Measurements from ENCODE around the gene SUFU.
"Not testable (repeated sequence)": the region's sequence is repeated elsewhere in the genome, so short reads cannot be mapped to it uniquely, and the experiment has no call there.

The SUFU gene

GRCh38 chr10:102480396-102480795 lies 23.4 kb upstream of the SUFU start:
- DNase-seq = no peak

GRCh38 chr10:102484021-102484420 lies 19.8 kb upstream of the SUFU start:
- no peak for DNase-seq

DNA sequence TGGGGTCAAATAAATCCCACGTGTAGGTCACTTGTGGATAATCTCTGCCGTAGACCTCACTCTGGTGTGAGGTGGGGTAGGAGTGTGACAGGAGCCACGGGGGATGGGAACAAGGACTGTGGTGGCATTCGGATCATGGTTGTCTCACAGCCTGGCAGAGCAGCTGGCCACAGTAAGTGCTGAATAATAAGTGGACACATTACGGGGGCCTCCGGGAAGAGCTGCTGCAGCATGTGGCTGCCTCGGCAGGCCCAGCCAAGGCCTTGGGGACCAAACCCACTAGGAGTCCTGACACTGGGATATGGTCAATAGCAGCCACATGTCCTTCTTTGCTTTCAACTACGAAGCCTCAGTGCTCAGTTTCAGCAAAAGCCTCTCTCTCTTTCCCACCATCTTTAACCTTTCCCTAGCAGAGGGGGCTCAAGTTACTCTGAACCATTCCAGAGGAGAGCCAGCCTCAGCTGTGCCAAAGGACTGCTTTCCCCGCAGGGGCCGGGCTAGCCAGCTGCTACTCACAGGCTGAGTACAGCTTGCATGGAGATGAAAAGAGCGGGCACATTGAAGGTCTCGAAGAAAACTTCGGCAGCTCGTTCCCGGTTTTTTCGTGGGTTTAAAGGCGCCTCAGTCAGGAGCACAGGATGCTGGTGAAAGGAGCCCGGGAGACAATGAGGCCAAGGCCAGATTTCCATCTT lies 18.5 kb upstream of the SUFU start:
- peak; percentile 65 for DNase-seq

DNA sequence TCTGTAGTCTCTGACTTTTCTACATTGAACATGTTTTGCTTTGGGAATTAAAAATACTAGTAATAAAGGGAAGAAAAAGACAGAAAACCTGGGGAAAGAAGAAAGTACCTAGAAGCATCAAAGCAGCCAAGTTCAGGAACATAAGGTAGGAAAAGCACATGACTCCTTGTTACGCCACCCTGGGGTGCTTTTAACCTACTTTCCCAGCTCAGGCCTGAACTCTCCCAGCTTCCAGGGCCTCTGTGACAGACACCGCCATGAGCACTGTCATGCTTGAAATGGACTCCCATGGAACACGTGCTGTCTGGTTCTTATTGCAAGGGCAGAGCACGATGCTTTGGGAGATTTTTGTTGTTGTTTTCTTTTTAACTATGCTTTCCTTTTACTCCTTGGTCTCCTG lies 12.6 kb upstream of the SUFU start:
- no peak for DNase-seq

DNA sequence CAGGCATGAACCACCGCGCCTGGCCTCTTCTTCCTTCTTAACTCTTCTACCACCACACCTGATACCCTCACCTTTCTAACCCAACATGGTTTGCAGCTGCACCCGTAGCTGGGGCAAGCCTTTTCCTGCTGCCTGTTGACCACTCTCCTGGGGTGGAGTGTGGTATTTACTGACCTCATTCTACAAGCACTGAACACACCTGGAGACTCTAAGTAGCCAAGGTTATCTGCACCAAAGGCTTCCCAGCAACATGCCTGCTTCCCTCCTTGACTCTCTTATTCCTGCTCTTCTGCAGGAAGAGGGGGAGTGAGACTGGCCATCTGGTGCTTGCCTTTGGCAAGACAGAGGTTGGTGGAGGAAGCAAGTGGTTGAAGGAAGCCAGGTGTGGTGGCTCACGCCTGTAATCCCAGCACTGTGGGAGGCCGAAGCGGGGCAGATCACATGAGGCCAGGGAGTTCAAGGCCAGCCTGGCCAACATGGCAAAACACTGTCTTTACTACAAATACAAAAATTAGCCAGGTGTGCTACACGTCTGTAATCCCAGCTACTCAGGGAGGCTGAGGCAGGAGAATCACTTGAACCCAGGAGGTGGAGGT lies 11.3 kb upstream of the SUFU start:
- DNase-seq = no peak

- no peak for DNase-seq
These were observed 10.8 kb upstream of the SUFU start for GRCh38 chr10:102492983-102493382.

GRCh38 chr10:102493771-102494170 lies 10.0 kb upstream of the SUFU start:
- no peak for DNase-seq

DNA sequence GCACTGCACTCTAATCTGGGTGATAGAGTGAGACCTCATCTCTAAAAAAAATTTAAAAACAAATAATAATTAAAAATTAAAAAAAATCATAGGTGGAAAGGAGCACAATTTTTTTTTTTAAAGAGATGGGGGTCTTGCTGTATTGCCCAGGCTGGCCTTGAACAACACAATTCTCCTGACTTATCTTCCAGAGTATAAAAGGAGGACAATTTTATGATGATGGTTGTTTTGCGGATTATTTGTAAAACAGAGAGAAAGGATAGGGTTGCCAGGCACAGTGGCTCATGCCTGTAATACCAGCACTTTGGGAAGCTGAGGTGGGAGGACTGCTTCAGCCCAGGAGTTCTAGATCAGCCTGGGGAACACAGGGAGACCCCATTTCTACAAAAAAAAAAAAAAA lies 6.2 kb upstream of the SUFU start:
- DNase-seq = no peak

- no peak for DNase-seq
These were observed 4.4 kb upstream of the SUFU start for GRCh38 chr10:102499356-102499755.

- not testable (repeated sequence) for DNase-seq
These were observed 3.1 kb upstream of the SUFU start for GRCh38 chr10:102500686-102501085.

DNA sequence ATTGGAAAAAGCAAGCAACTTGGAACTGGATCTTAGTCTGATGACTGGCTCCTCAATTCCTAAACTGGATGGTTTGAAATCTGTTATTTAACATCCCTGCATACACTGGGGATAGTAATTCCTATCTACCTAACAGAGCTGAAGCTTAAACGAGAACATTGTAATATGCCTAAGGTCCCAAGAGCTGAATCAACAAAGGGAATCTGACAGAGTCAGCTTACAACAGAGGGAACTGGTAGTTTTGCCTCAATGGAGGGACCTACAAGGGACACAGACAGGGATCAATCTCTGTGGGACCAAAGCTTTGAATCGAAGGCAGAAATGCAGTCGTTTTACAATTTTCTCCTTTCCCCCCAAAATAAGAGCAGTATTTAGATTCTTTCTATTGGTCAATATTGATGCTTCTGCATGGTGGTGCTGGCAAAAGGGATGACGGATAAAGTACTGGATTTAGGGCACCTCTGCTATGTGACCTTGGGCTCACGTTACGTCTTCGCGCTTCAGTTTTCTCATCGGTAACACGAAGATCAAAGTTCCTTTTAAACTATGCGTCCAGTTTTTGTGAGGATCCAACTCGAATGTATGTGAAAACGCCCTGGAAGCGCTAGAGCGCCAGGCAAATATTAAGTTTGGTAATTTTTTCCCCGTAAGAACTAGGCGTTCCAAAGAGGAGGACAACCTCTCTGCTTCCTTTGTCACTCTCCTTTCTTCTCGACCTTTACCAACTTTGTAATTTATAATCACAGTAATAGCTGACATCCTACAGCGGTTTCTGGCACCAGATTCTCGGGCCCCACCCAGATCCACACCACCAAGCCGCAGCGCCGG lies 2.4 kb upstream of the SUFU start:
- DNase-seq = no peak

- peak; percentile 99 for DNase-seq
These were observed 1.8 kb upstream of the SUFU start for GRCh38 chr10:102502029-102502336.

DNA sequence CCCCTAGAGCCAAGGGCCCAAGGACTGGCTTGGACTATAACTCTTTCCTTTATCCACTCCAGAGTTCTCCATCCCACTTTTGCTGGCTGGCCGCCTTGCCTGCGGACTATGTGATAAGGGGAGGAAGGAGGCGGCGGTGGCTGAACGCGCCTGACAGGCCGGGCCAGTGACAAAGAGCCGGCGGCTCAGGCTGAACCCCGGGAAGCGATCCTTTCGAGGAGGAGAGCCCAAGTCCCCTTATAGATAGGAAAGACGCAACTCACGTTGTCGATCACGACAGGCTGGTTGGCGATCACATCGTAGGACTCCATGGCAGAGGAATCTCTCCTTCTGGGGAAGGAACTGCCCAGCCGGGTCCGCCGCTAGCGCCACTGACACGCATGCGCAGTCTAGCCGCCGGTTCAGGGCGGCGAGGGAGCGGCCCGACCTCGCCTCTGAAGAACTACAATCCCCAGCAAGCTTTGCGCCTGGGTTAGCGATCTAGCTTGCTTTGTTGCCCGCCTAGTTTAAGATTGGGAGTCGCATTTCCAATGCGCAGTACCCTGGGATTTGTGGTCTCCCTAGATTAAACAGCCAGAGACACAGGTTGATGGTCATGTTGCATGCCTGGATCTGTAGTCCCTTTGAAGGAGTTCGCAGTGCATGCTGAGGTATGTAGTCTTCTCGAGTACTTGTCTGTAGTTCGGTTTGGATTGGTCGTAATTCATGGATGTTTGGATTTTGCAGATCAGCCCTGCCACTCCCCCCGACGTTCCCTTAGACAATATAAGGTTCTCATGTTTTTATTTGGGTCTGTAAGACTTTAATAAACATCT lies 1.2 kb upstream of the SUFU start, which contains the start of gene ACTR1A:
Gene ACTR1A, minus strand, starts transcription at position 376 of the 815 bp plus-strand sequence. Its CDS starts 65 bp downstream, at position 311.
- peak; percentile 97 for DNase-seq

DNA sequence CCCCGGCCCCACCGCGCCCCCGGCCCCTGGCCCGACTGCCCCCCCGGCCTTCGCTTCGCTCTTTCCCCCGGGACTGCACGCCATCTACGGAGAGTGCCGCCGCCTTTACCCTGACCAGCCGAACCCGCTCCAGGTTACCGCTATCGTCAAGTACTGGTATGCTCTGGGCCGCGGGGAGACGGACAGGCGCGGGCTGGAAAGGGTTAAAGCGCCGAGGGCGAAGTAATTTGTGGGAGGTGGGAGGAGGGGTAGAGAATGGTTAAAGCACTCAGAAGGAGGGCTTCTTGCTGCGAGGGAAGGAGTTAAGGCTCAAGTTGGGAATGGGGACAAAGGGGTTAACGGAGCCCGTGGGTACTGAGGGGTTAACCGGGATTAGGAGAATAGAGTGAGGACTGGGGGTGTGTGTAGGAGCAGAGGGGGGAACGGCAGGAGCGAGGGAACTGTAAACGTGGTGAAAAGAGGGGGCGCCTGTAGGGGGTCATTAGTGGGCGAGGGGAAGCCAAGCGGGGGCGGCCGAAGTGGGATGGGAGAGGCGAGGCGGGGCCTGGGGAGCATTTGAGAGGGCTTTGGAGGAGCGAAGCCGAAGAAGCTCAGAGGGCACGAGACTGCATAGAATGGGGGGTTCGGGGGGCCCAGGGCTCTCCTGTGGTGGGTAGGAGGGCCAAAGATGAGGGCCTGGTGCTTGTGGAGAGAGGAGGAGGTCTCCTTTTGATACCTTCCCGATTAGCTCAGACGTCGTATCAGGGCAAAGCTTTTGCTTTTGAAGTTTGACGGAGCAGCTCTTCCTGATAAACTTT lies 605 bp downstream of the SUFU start:
- peak; percentile 56 for DNase-seq

DNA sequence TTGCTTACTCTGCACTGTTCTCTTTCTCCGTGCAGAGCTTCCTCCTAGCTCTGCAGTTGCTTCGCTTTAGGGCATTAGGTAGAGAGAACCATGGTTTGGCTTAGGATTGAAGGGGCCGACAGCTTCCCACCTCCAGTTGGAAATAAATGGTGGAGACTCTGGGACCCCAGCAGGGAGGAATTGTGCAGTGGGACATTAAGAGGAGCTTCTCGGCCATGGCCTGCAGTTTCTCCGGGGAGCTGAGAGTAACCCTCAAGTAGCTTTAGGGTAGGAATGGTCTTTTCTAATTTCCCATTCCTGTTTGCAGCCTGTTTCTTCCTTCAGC lies 1.2 kb downstream of the SUFU start:
- DNase-seq = no peak

DNA sequence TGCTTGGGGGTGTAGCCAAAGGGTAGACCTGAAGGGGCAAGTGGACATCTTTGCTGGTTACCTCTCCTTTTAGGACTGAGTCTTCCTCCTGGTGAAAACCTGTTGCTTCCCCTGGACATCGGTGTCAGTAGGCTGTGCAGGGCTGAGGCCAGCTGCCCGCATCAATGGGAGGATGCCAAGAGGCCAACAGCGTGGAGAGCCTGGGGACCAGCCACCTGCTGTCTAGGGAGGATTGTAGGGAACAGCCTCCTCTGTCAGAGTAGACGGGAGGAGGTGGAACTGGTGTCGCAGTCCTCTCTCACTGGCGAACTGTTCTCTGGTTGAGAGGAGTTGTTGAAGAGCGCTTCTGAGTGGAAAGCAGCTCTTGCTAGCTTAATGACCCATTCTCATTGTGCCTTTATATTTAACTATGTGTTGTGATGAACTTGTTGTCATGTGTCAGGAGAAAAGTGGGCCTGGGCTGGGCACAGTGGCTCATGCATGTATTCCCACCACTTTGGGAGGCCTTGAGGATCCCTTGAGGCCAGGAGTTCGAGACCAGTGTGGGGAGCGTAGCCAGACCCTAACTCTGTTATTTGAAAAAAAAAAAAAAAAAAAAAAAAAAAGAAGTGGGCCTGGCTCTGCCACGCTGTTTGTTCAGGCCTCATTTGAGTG lies 1.8 kb downstream of the SUFU start:
- DNase-seq = no peak

- no peak for DNase-seq
These were observed 3.7 kb downstream of the SUFU start for GRCh38 chr10:102507521-102507920.

GRCh38 chr10:102508506-102508905 lies 4.7 kb downstream of the SUFU start:
- DNase-seq = no peak

DNA sequence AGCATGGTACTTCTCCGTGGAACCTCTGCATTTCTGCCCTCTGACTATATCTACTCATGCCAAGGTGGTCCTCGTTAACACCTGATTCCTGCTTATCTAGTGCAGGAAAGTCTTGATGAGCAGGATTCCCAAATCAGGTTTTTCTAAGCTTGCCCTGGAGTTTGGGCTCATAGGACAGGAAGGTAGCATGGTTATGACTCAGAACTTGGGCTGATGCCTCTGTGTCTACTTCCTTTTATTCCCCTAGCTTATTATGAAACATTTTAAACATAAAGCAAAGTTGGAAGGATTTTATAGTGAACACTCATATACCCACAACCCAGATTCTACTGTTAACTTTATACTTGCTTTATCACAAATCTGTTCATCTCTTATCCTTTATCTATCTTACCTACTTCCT lies 5.6 kb downstream of the SUFU start:
- DNase-seq = no peak

GRCh38 chr10:102511583-102512274 lies 8.0 kb downstream of the SUFU start:
- no peak for DNase-seq
